ENCODE data around the gene C1orf105.

C1orf105 gene

GRCh38 chr1:172404121-172404520 is 16.4 kb upstream of the C1orf105 start:
- TF ChIP-seq CTCF (IDR thresholded peaks at IDR 0.05; ENCODE audit: low read depth, low read length, missing control alignments) = no peak
- Histone ChIP-seq H3K27me3 (replicated peaks) (no peaks in the 10 kb centered on the region), H3K36me3 (replicated peaks) (no peaks in the 10 kb centered on the region), H3K4me3 (ENCODE audit: low read depth, low read length) (no peak overlapping the region), H3K27ac (no peak overlapping the region)
- no peak for DNase-seq
- in situ Hi-C loops (cut with HindIII; ENCODE audit: low pct_ligation_motif_present, low sequenced_read_pairs) = loop anchor here (25.0 kb wide), 1 partner anchor 392 kb away; no protein-coding TSS in a partner anchor

GRCh38 chr1:172405912-172406311 is 14.6 kb upstream of the C1orf105 start:
- DNase-seq = no peak
- H3K27me3 ChIP-seq (replicated peaks) = no peaks in the 10 kb centered on the region
- in situ Hi-C loops (cut with HindIII; ENCODE audit: low pct_ligation_motif_present, low sequenced_read_pairs) = loop anchor here (25.0 kb wide), 1 partner anchor 394 kb away; no protein-coding TSS in a partner anchor
- no peak for TF ChIP-seq CTCF (IDR thresholded peaks at IDR 0.05; ENCODE audit: low read depth, low read length, missing control alignments)
- H3K36me3 ChIP-seq (replicated peaks) = no peaks in the 10 kb centered on the region
- no peak overlapping the region for H3K4me3 ChIP-seq (ENCODE audit: low read depth, low read length)
- H3K27ac ChIP-seq = no peak overlapping the region

- H3K27ac ChIP-seq = no peak overlapping the region
- H3K4me3 ChIP-seq (ENCODE audit: low read depth, low read length) = no peak overlapping the region
- no peaks in the 10 kb centered on the region for H3K36me3 ChIP-seq (replicated peaks)
- no peaks in the 10 kb centered on the region for H3K27me3 ChIP-seq (replicated peaks)
- in situ Hi-C loops (cut with HindIII; ENCODE audit: low pct_ligation_motif_present, low sequenced_read_pairs) = loop anchor here (25.0 kb wide), 1 partner anchor 395 kb away; no protein-coding TSS in a partner anchor
- no peak for TF ChIP-seq CTCF (IDR thresholded peaks at IDR 0.05; ENCODE audit: low read depth, low read length, missing control alignments)
- DNase-seq = no peak
Observed at GRCh38 chr1:172406968-172407367, 13.5 kb upstream of the C1orf105 start.

- DNase-seq = no peak
- Histone ChIP-seq H3K36me3 (replicated peaks) (no peaks in the 10 kb centered on the region), H3K27me3 (replicated peaks) (no peaks in the 10 kb centered on the region), H3K27ac (no peak overlapping the region), H3K4me3 (ENCODE audit: low read depth, low read length) (no peak overlapping the region)
- no peak for TF ChIP-seq CTCF (IDR thresholded peaks at IDR 0.05; ENCODE audit: low read depth, low read length, missing control alignments)
- in situ Hi-C loops (cut with HindIII; ENCODE audit: low pct_ligation_motif_present, low sequenced_read_pairs) = loop anchor here (25.0 kb wide), 1 partner anchor 397 kb away; no protein-coding TSS in a partner anchor
Observed at GRCh38 chr1:172408958-172409357, 11.5 kb upstream of the C1orf105 start.

GRCh38 chr1:172410027-172410426 is 10.5 kb upstream of the C1orf105 start:
- no peak for TF ChIP-seq CTCF (IDR thresholded peaks at IDR 0.05; ENCODE audit: low read depth, low read length, missing control alignments)
- H3K36me3 ChIP-seq (replicated peaks) = no peaks in the 10 kb centered on the region
- DNase-seq = no peak
- no peak overlapping the region for H3K4me3 ChIP-seq (ENCODE audit: low read depth, low read length)
- in situ Hi-C loops (cut with HindIII; ENCODE audit: low pct_ligation_motif_present, low sequenced_read_pairs) = loop anchor here (25.0 kb wide), 1 partner anchor 398 kb away; no protein-coding TSS in a partner anchor
- H3K27me3 ChIP-seq (replicated peaks) = no peaks in the 10 kb centered on the region
- H3K27ac ChIP-seq = no peak overlapping the region

GRCh38 chr1:172411791-172412338 is 8.6 kb upstream of the C1orf105 start:
- no peak overlapping the region for H3K27ac ChIP-seq
- no peak overlapping the region for H3K4me3 ChIP-seq (ENCODE audit: low read depth, low read length)
- no peak for TF ChIP-seq CTCF (IDR thresholded peaks at IDR 0.05; ENCODE audit: low read depth, low read length, missing control alignments)
- no peaks in the 10 kb centered on the region for H3K27me3 ChIP-seq (replicated peaks)
- no peaks in the 10 kb centered on the region for H3K36me3 ChIP-seq (replicated peaks)
- in situ Hi-C loops (cut with HindIII; ENCODE audit: low pct_ligation_motif_present, low sequenced_read_pairs) = loop anchor here (25.0 kb wide), 1 partner anchor 400 kb away; no protein-coding TSS in a partner anchor
- no peak for DNase-seq

Measured in brain microvascular endothelial cell (primary cell).